ENCODE measurements around the gene SMAD7. TPM values are rescaled to one million over a fixed set of nuclear protein-coding genes. Genes with fewer than 3 reads are reported as not detected.

SMAD7 gene
- total RNA-seq, 1 donor from 2014 or later: 26.8 TPM

DNA sequence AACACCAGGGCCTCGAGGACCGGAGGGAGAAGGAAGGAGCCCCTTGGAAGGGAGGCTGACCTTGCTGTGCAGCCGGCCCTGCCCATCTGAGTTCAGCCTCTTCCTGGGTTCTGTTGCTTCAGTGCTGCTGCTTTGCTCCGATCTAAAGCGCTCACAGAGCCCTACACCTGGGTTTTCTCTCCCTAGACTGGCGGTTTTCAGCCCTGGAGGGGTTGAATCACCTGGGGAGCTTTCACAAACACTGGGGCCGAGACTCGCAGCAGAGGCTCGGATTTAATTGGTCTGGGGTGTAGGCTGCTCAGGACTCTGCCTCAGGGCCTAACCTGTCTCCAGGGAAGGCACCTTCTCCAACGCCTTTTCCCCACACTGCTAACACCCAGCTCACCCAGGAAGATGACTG, 40.9 kb upstream of the SMAD7 start:
- Mint-ChIP-seq H3K27me3 (ENCODE audit: insufficient read depth) (peaks cover 10% of the 10 kb centered on the region), H3K9me3 (no peaks in the 10 kb centered on the region), H3K4me1 (ENCODE audit: low read depth) (peaks cover 1% of the 10 kb centered on the region), H3K36me3 (ENCODE audit: low read depth) (no peaks in the 10 kb centered on the region), H3K27ac (no peak overlapping the region), H3K4me3 (no peak overlapping the region)
- DNase-seq (ENCODE audit: low spot score): no peak
- intact Hi-C loops (cut with micrococcal nuclease): loop anchor here (10.0 kb wide), 1 partner anchor 317 kb away; no protein-coding TSS in a partner anchor

- DNase-seq (ENCODE audit: low spot score): no peak
- Mint-ChIP-seq H3K36me3 (ENCODE audit: low read depth) (no peaks in the 10 kb centered on the region), H3K27me3 (ENCODE audit: insufficient read depth) (peaks cover 10% of the 10 kb centered on the region), H3K27ac (no peak overlapping the region), H3K4me1 (ENCODE audit: low read depth) (no peaks in the 10 kb centered on the region), H3K9me3 (no peaks in the 10 kb centered on the region), H3K4me3 (no peak overlapping the region)
- intact Hi-C loops (cut with micrococcal nuclease): loop anchor here (10.0 kb wide), 1 partner anchor 316 kb away; no protein-coding TSS in a partner anchor
Observed at GRCh38 chr18:48991319-48991660, 40.5 kb upstream of the SMAD7 start.

DNA sequence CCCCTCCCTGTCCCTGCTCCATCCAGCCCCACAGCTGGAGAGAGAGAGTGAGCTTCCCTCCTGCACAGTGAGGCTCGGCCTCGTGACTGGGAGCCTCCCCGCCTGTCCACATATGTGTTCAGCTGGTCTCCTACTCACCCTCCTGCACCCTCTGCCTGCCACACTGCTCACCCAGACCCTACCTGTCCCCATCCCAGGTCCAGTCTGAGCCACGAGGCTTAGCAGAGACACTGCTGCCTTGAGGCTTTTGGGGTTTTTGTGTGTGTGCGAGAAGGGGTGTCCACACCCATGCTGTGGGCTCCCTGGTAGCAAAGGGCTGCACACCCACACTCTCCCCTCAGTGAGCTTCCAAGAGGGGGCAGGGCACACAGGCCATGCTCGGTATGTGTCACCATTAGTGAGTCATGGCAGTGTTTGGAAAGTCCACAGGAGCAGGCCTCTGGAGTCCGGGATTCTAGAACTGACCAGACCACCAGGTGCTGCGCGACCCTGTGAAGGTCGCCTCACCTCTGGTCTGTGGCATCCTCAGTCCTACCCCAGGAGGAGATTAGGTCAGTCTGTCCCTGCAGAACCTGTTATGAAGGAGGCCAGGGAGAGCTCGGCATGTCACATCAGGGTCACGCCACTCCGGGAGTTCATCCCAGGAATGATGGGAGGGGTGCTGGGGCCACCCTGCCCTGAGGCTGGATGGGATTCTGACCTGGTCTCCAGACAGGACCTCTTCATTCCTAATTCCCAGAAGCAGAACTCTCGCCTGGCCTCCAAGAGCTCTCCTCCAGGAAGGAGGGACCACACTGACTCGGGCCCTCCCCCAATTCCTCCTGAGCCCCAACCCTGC, 39.9 kb upstream of the SMAD7 start:
- H3K9me3 Mint-ChIP-seq: no peaks in the 10 kb centered on the region
- no peak overlapping the region for H3K27ac Mint-ChIP-seq
- no peaks in the 10 kb centered on the region for H3K36me3 Mint-ChIP-seq (ENCODE audit: low read depth)
- H3K4me1 Mint-ChIP-seq (ENCODE audit: low read depth): no peaks in the 10 kb centered on the region
- no peak overlapping the region for H3K4me3 Mint-ChIP-seq
- H3K27me3 Mint-ChIP-seq (ENCODE audit: insufficient read depth): peaks cover 12% of the 10 kb centered on the region
- DNase-seq (ENCODE audit: low spot score): no peak
- intact Hi-C loops (cut with micrococcal nuclease): loop anchor here (10.0 kb wide), 1 partner anchor 316 kb away; no protein-coding TSS in a partner anchor

DNA sequence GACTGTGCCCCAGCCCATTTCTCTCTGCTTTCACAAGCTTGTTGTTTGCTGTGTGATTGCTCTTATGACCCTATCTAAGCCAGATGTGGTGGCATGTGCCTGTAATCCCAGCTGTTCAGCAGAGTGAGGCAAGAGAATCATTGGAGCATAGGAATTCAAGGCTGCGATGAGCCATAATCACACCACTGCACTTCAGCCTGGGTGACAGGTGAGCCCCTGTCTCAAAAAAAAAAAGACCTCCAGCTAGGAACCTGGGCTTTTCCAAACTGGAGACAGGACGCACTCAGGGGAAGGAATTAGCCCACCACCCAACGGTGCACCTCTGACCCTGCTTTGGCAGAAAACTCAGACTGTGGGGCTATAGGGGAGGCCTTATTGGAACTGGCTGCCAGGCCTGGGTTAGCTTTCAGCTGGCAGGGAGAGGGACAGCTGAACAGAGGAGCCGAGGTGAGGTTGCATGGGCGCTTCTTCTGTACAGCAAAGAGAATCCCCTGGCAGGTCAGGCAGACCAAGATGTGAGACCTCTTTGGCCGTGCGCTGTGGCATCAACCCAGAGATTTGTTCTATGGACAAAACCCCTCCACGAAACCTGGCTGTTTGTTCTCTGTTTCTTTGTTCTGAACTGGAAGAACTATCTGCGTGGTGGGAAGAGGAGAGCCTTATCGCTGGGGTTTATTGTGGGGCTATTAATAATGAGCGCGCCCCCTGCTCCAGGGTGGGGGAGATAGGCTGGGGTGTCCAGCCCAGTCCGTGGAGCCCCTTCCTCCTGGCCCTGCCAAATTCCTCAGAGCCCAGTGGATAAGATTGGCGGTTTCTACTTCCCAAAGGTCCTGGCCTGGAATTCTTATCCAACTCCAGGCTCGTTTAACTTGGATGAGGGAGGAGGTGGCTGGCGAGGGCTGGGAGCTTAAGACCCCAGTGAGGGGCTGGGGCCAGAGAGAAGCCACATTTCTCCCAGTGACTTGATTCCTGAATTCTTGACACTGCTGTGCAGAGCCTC, 38.8 kb upstream of the SMAD7 start:
- Mint-ChIP-seq H3K4me1 (ENCODE audit: low read depth) (no peaks in the 10 kb centered on the region), H3K9me3 (no peaks in the 10 kb centered on the region), H3K27me3 (ENCODE audit: insufficient read depth) (peaks cover 16% of the 10 kb centered on the region), H3K4me3 (no peak overlapping the region), H3K27ac (no peak overlapping the region), H3K36me3 (ENCODE audit: low read depth) (no peaks in the 10 kb centered on the region)
- no peak for DNase-seq (ENCODE audit: low spot score)
- intact Hi-C loops (cut with micrococcal nuclease): loop anchor here (10.0 kb wide), 1 partner anchor 315 kb away; no protein-coding TSS in a partner anchor

DNA sequence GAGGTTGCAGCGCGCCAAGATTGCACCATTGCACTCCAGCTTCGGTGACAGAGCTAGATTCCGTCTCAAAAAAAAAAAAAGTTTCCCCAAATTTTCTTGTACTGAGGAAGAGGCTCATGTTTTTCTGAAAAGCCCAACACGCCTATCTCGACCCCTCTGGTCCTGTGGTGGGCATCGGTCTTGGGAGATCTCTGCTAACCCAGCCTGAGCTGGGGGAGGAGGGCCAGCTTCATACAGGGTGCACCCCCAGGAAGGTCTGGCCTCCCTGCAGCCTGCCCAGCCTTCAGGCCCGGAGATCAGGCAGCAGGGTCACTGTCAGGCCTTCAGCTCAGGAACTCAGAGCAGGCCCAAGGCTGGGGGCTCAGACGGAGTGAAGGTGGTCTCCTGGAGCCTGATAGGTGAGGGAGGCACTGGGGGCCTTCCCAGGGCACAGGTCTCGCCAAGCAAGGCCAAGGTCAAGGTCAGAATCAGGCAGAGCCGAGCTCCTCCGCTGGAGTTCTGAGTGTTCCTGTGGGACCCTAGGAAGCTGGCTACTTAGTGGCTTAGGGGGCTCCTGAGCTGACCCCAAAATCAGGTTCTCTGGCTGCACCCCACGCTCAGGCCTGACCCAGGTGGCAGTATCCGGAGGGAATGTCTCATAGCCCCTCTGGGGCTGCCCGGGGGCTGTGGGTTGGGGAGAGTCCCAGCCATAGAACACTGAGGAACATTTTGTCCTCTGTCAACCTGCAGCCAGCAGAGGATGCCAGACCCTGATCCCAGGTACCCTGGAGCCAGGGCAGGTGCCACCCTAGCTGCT, 37.9 kb upstream of the SMAD7 start:
- intact Hi-C loops (cut with micrococcal nuclease): no loop called here
- no peak overlapping the region for H3K4me3 Mint-ChIP-seq
- peaks cover 18% of the 10 kb centered on the region for H3K27me3 Mint-ChIP-seq (ENCODE audit: insufficient read depth)
- H3K27ac Mint-ChIP-seq: no peak overlapping the region
- no peaks in the 10 kb centered on the region for H3K4me1 Mint-ChIP-seq (ENCODE audit: low read depth)
- no peaks in the 10 kb centered on the region for H3K9me3 Mint-ChIP-seq
- H3K36me3 Mint-ChIP-seq (ENCODE audit: low read depth): no peaks in the 10 kb centered on the region
- DNase-seq (ENCODE audit: low spot score): no peak

DNA sequence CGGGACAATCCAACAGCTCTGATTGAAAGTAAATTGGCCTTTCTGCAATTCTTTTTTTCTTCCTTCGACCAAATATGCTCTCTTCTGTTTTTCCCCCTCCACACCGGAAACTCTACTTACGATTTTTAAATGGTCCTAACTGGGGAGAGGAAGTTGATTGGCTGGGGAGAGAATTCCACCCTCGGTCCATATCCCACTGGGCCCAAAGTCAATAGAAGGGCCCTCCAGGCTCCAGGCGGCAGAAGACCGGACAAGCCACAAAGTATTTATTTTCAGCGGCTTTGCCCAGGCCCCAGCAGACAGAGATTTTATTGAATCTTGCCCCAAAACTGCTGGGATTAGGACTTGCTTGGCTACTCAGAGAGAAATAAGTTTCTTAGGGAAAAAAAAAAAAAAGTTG, 37.1 kb upstream of the SMAD7 start:
- Mint-ChIP-seq H3K36me3 (ENCODE audit: low read depth) (no peaks in the 10 kb centered on the region), H3K27me3 (ENCODE audit: insufficient read depth) (peaks cover 22% of the 10 kb centered on the region), H3K9me3 (no peaks in the 10 kb centered on the region), H3K27ac (no peak overlapping the region), H3K4me1 (ENCODE audit: low read depth) (no peaks in the 10 kb centered on the region), H3K4me3 (no peak overlapping the region)
- intact Hi-C loops (cut with micrococcal nuclease): no loop called here
- DNase-seq (ENCODE audit: low spot score): no peak

DNA sequence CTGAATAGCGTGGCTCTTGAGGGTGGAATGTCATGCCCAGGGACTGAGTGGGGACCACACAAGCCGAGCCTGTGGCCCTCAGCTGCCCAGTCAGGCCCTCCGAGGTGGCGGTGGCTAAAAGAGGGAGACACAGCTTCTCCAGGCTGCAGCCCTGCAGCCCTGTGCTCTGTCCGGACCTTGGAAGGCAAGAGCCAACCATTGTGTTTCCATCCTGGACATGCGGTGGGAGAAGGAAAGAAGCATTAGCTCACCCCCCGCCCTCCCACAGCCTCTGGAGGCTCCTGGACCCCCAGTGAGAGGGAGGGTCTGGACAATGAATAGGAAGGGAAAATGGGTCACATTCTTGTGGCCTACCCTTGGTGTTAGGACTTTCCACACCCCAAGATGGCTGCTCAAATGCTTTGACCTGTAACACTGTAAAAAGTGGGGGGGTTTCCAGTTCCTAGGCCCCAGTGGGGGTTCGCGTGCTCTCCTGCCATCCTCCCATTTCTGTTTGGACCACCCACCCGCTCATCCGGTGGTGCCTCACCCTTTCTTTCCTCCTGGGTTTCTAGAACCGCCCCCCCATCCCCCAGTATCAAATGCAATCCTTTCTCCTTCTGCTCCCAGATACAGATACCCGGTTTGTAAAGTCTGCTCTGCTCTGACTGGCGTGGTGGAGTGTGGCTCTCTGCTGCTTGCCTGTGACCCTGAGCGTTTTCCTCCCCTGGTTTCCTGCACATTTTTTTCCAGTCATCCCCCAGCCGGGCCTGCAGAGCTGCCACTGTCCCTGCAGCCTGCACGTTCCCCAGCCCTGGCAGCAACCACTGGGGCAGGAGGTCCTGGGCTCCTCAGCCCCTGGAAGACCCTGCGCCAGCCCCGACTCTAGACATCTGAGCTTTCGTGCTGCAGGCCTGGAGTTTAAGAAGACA, 36.3 kb upstream of the SMAD7 start:
- no peaks in the 10 kb centered on the region for H3K9me3 Mint-ChIP-seq
- no peak overlapping the region for H3K4me3 Mint-ChIP-seq
- no peaks in the 10 kb centered on the region for H3K36me3 Mint-ChIP-seq (ENCODE audit: low read depth)
- no peak overlapping the region for H3K27ac Mint-ChIP-seq
- intact Hi-C loops (cut with micrococcal nuclease): no loop called here
- H3K4me1 Mint-ChIP-seq (ENCODE audit: low read depth): peaks cover 5% of the 10 kb centered on the region
- peaks cover 22% of the 10 kb centered on the region for H3K27me3 Mint-ChIP-seq (ENCODE audit: insufficient read depth)
- DNase-seq (ENCODE audit: low spot score): no peak

DNA sequence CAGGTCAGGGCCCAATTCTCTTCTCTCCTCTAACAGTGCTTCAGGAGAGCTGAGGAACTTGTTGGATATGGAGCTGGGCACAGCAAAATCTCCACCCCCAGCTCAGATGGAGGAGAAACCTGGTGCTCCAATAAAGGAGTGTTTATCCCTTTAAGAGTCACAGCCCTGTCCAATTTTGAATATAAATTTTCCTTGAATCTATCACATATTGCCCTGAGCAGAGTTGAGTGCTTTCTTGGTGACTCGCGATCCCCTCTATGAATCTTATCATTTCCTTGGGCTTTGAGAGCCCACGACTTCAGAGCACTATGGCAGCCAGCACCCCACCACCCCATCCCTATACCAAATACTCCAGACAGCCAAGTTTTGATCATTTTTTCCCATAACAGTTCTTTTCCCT, 34.4 kb upstream of the SMAD7 start:
- Mint-ChIP-seq H3K27me3 (ENCODE audit: insufficient read depth) (peaks cover 30% of the 10 kb centered on the region), H3K27ac (no peak overlapping the region), H3K36me3 (ENCODE audit: low read depth) (no peaks in the 10 kb centered on the region), H3K4me1 (ENCODE audit: low read depth) (peaks cover 9% of the 10 kb centered on the region), H3K4me3 (no peak overlapping the region), H3K9me3 (no peaks in the 10 kb centered on the region)
- no peak for DNase-seq (ENCODE audit: low spot score)
- intact Hi-C loops (cut with micrococcal nuclease): no loop called here

GRCh38 chr18:48983793-48984437, 33.1 kb upstream of the SMAD7 start:
- peaks cover 21% of the 10 kb centered on the region for H3K4me1 Mint-ChIP-seq (ENCODE audit: low read depth)
- no peak overlapping the region for H3K4me3 Mint-ChIP-seq
- no peak for DNase-seq (ENCODE audit: low spot score)
- no peak overlapping the region for H3K27ac Mint-ChIP-seq
- no peaks in the 10 kb centered on the region for H3K9me3 Mint-ChIP-seq
- peaks cover 32% of the 10 kb centered on the region for H3K27me3 Mint-ChIP-seq (ENCODE audit: insufficient read depth)
- intact Hi-C loops (cut with micrococcal nuclease): no loop called here
- no peaks in the 10 kb centered on the region for H3K36me3 Mint-ChIP-seq (ENCODE audit: low read depth)

DNA sequence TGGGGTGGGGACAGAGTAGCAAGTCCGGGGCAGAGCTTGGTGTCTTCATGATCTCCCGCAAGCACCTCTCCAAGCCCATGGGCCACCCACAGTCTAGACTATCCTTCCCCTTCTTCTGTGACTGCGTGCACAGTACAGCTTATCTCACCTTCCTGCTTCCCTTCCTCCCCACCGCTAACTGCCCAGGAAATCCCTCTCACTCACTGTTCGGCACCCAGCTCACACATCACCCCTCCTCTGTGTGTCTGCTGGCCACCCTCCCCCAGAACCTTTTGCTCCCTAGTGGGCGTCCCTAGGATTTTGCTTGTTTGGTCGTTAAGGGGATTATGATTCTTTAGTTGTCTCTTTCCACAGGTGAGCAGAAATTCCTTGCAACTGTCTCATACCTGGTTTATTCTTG, 31.5 kb upstream of the SMAD7 start:
- no peaks in the 10 kb centered on the region for H3K36me3 Mint-ChIP-seq (ENCODE audit: low read depth)
- H3K27ac Mint-ChIP-seq: no peak overlapping the region
- H3K4me1 Mint-ChIP-seq (ENCODE audit: low read depth): peaks cover 21% of the 10 kb centered on the region
- H3K9me3 Mint-ChIP-seq: no peaks in the 10 kb centered on the region
- DNase-seq (ENCODE audit: low spot score): no peak
- H3K27me3 Mint-ChIP-seq (ENCODE audit: insufficient read depth): peaks cover 39% of the 10 kb centered on the region
- intact Hi-C loops (cut with micrococcal nuclease): no loop called here
- no peak overlapping the region for H3K4me3 Mint-ChIP-seq
